Activated gamma-delta T cell treated with Interleukin-2 at 50 U/mL for 16 hours (primary cell): Measurements from ENCODE around the gene MAGEA9B.
"Not testable (repeated sequence)": the region's sequence is repeated elsewhere in the genome, so short reads cannot be mapped to it uniquely, and the experiment has no call there.

ENCODE experiments used
- DNase-seq: peaks from one replicate; pipeline ENCODE4 v3.0.0-alpha.2; 2020

MAGEA9B gene

GRCh38 chrX:149570668-149571067 lies 16.6 kb downstream of the MAGEA9B start:
- no peak for DNase-seq

DNA sequence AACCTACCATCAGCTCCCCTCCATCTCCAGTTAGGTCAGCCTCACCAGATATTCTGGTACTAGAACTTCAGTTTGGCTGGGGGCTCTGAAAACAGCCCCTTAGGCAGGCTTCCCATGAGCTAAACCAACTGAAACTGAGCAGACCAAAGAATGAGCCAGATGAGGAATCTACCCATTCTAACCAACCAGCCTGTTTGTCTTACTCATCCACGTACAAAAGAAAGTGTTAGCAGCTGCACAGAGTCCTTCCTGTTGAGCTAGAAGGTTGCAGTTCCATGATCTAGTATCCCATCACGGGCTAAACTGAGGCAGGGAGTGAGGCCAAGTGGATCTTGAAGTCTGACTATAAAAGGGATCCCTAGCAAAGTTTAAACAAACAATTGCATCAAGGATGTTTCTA lies 17.5 kb downstream of the MAGEA9B start:
- no peak for DNase-seq

GRCh38 chrX:149568701-149569296 lies 18.5 kb downstream of the MAGEA9B start:
- no peak for DNase-seq

- DNase-seq = no peak
These were observed 19.4 kb downstream of the MAGEA9B start for GRCh38 chrX:149567621-149568417.

- no peak for DNase-seq
These were observed 23.9 kb downstream of the MAGEA9B start for GRCh38 chrX:149563359-149563758.

DNA sequence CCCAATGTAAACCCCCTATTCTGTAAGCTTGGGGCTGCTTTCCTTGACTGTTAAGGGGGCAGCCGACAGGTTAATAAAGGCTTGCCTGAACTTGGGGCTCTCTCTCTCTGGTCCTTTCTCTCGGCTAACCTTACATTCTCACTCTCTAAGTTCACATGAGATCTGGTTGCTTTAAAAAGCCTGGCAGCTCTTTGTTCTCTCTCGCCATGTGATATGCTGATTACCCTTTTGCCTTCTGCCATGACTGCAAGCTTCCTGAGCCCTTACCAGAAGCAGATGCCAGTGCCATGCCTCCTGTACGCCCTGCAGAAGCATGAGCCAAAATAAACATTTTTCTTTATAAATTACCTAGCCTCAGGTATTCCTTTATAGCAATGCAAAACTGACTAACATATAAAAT lies 32.0 kb downstream of the MAGEA9B start:
- not testable (repeated sequence) for DNase-seq

GRCh38 chrX:149551939-149552248 lies 35.4 kb downstream of the MAGEA9B start:
- not testable (repeated sequence) for DNase-seq

DNA sequence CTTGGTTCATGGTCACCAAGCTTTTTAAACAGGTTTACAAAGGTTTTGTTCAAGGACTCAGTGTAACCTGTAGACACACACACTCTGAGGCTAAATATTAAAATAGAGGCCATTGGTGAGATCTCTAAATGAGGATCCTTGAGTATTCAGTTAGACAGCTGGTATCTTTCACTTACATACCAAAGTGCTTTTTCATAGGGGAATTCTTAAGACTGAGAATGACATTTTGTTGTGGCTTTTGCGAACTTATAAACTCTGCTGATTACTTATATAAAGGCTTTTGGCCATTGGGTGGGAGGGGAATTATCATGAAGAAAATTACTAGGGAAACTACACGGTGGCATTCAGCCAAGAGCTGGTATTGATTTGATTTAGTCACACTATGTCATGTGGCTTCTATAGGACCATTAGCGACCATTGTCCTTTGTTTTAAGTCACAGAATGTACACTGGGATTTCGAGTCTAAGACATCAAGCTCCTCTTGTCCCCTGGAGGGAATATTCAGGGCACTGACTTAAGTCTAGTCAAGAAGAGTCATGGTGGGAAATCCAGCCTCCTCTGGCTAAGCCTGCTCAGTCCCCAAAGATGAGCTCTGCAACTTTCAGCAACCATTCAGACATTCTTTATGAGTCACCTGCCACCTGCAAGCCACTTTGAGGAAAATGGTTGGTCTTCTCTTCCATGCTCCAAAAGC lies 35.9 kb downstream of the MAGEA9B start:
- DNase-seq = not testable (repeated sequence)

GRCh38 chrX:149550454-149550853 lies 36.8 kb downstream of the MAGEA9B start:
- DNase-seq = not testable (repeated sequence)

DNA sequence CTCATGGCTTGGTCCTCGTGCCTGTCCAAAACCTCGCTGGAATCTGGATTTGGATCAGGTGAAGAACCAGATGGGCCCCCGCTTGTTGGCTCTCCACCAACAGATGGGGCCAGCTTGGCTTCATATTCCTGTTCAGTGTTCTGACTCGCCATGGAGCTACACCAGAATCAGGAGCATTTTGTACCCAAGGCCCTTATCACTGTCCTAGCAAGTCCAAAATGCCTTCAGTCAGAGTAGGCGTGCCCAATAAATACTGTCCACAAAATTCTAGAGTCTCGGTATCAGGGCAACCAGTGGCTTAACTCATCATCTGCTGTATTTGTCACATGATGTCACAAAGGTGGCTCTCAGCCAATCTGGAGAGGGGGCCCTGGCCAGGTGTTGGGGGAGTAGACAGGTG lies 37.6 kb downstream of the MAGEA9B start, which contains the start of gene HSFX3:
HSFX3 (minus strand) TSS at position 224 of the 400 bp plus-strand sequence; CDS start at position 152, 72 bp downstream.
- DNase-seq = not testable (repeated sequence)

GRCh38 chrX:149547782-149548181 lies 39.5 kb downstream of the MAGEA9B start:
- not testable (repeated sequence) for DNase-seq

GRCh38 chrX:149546962-149547361 lies 40.3 kb downstream of the MAGEA9B start:
- DNase-seq = not testable (repeated sequence)

DNA sequence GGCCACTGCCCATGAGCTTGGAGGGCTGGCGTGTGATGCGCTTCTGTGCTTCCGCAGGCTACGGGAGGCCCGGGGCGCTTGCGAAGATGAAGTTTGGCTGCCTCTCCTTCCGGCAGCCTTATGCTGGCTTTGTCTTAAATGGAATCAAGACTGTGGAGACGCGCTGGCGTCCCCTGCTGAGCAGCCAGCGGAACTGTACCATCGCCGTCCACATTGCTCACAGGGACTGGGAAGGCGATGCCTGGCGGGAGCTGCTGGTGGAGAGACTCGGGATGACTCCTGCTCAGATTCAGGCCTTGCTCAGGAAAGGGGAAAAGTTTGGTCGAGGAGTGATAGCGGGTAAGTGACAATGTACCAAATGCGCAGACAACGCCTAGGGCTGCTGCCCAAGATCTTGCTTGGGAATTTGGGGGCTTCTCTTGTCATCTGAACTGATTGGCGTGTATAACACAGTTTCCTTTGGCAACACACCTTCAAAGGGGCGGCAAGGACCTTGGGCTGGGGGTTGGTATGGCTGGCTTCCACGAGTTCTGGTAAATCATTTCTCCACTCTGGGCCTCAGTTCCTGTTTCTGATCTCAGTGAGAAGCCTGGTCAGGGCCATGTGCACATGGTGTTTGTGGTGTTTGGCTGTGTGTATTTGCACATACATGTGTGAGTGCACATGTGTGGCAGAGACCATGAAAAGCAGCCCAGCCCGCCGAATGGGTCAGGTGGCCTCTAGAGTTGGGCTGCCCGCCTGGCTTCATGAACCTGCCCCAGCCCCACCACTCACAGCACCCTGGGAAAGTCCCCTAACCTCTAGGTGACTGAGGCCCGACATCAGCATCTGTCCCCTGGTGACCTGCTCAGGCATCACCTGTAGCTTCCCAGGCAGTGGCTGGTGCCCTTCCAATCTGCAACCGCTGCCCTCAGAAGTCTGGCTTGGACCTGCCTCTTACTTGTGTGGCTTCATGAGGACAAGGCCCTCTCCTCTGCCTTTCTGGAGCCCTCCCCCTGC lies 41.4 kb downstream of the MAGEA9B start:
- DNase-seq = not testable (repeated sequence)

DNA sequence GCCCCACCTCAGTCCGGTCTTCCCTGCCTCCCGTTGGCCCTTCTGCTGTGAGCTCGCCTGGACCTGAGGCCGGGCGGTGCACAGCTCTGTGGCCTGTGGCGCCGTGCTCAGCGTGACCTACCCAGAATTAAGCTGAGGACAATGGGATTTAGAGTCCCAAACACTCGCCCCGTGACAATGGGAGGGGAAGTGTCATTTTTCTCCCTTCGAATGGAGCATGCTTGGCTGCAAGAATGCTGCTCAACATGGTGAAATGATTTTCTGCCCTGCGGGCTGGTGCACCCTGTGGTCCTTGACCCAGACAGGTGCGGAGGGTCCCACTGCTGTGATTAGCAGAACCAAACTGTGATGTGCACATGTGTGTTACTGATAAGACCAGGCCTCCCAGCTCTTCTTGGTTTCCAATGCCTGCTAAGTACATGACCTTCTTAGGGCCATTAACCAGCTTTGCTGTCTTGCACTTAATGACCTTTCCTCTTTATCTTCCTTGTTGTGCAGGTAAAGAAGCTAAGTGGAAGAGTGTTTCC lies 45.7 kb downstream of the MAGEA9B start:
- no peak for DNase-seq

- DNase-seq = peak; percentile 85
These were observed 46.4 kb downstream of the MAGEA9B start, which contains the start of gene EOLA1 for GRCh38 chrX:149540621-149541520. TSS of gene EOLA1 (plus strand) at chrX:149541012. CDS start at chrX:149545631, 4,619 bp downstream.

- DNase-seq = peak; percentile 87
These were observed 47.1 kb downstream of the MAGEA9B start for GRCh38 chrX:149540131-149540620.

DNA sequence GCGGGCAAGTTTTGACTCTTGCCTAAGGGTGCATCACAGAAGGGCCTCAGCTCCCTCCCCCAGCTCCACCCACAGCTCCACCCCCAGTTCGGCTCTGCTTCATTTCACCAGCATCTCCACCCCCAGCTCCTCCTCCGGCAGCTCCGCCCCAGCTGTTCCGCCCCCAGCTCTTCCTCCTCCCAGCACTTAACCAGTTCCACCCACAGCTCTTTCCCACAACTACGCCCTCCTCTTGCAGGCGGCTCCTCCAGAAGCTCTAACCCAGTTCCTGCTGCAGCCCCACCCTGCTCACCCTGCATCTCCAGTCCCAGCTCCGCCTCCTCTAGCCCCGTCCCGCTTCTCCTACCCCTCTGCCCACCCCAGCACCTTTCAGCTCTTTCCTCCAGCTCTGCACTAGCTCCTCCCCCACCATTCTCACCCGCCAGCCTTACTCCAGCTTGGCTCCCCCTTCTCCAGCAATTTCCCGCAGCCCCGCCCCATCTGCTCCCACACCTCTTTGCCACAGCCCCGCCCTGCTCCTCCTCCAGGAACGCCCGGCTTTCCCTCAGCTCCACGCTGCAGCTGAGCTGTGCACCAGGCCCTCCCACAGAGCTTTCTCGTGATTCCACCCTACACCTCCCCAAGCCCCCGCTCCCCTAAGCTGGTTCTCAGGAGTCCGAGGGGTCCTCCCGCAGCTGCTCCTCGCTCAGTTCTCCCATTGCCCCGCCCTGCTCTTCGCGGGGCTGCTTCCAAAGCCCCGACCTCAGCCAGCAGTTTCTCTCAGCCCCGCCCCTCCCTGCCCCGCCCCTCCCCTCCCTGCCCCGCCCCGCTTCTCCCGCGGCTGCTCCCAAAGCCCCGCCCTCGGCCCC lies 47.8 kb downstream of the MAGEA9B start:
- peak; percentile 83 for DNase-seq

DNA sequence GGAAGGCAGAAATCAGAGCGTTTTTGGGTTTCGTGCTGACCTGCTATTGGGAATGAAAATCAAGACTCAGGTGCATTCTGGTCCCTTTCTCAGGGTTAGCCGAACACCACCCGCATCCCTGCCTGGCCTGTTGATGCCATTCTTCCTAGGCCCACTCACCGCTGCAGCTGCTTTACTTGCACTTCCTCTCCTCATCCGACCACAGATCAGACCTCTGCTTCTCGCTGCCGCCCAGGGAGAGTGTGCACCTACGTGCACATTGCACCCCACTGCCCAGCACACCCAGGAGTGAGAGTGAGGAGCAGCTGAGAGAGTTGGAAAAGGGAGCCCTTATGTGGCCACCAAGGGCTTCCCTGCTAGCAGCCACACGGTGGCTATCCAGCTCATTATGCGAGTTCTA lies 49.8 kb downstream of the MAGEA9B start:
- DNase-seq = not testable (repeated sequence)

GRCh38 chrX:149534926-149535602 lies 52.2 kb downstream of the MAGEA9B start:
- not testable (repeated sequence) for DNase-seq
